ENCODE data around the gene APBA2.
"Not testable (repeated sequence)": the region's sequence is repeated elsewhere in the genome, so short reads cannot be mapped to it uniquely, and the experiment has no call there.

The APBA2 gene

DNA sequence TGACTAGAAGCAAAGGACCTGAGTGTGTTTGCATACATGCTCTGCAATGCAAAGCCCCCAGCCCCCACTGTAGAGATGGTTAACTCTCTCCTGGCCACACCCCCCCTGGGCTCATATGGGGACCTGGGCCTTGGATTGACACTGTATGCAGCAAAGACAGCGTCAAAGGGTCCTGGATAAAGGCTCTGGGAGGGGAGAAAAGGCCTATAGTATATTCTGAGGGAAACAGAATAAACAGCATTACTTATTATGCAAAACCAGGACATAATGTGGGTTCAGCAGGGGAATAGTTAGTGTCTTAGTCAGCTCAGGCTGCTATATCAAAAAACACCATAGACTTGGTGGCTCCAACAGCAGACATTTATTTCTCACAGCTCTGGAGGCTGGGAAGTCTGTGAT is 158.7 kb downstream of the APBA2 start:
- no peak for DNase-seq

- not testable (repeated sequence) for DNase-seq
Measured at GRCh38 chr15:29045161-29045560, 159.4 kb downstream of the APBA2 start.

GRCh38 chr15:29045717-29046116 is 159.9 kb downstream of the APBA2 start:
- DNase-seq = no peak

DNA sequence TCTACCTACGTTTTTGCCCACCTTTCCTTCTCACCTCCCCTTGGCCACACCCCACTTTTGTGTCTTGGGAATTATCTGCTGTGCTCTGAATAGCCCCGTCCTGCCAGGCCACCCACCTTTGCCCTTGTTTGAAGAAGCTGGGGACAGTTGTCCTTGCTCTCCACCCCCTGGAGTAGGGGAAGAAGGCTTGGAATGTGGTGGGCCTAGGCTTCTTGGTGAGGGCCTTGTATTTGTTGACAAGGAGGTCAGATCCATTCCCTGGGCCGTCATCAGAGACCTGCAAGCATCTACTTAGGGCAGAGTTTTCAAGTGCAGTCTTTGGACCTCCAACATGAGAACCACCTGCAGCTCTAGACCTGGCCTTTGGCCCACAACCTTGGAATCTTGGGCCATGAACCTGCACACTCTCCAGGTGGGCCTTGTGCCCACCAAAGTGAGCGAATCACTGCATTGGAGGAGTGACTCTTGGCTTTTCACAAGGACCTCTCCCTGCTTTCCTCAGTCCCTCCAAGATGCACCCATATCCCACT is 160.6 kb downstream of the APBA2 start:
- DNase-seq = no peak

DNA sequence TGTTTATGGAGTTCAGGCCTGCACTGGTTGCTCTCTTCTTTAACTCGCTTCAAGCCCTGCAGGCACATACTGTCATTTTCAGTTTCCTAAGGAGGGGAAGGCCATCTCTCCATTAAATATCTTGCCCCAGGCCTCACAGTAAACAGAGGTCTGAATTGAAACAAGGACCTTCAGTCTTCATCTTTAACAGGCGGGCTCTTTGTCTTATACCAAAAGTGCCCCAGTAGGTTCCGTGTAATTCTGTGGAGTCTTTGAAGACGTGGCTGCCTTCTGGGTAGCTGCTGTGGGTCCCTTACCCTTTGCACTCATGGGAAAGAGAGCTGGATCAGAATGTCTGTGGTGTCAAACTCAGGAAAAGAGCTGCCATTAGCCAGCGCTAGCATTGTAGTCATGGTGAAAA is 161.2 kb downstream of the APBA2 start:
- no peak for DNase-seq

GRCh38 chr15:29048011-29048410 is 162.2 kb downstream of the APBA2 start:
- DNase-seq = no peak

DNA sequence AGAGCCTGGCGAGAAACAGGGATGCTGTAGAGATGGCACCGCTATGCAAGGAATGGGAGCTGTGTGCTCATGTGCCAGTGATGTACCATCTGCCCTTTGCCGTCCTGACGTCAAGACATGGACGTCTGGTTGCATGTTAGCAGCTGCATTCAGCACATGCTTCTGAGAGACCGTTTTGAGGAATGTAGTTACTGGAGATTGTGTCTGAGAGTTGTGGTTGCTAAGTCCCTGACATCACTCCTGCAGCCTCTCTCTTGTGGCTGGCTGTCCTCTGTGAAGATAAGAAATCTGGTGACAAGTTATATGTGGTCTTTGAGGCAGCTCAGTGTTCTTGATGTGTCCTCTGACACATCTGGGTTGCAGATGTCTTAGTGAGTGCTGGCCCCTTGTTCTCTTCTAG is 165.1 kb downstream of the APBA2 start:
- DNase-seq = no peak

DNA sequence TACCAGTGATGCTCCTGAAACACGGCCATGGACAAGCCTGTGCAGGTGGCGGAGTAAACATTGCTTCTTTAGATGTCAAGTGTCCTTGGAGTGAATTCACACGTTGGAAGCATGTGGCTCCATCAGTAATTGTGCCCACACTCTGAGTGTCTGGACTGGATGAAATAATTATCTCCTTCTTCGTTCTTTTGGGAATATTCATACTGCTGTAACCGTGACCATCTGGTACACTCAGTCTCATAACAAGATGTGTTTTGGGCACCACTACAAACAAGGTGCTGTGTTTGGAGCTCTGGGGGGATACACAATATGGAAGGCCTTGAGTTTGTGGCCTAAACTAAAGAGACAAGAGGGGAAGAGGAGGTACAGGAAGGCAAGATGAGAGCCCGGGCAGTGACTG is 165.6 kb downstream of the APBA2 start:
- DNase-seq = no peak

GRCh38 chr15:29053006-29053405 is 167.2 kb downstream of the APBA2 start:
- DNase-seq = no peak

DNA sequence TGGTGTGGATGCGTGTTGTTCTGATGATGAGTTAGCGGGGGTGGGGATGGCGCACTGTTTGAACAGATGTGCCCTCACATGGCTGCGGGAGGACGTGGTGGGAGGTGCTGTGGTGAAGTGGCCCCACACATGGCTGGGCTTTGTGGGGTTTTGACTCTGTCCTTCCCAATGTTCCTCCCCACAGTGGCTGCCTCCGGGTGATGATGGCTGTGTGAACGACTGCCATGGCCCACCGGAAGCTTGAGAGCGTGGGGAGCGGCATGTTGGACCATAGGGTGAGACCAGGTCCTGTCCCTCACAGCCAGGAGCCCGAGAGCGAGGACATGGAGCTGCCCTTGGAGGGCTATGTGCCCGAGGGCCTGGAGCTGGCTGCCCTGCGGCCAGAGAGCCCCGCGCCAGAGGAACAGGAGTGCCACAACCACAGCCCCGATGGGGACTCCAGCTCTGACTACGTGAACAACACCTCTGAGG is 167.9 kb downstream of the APBA2 start:
- DNase-seq = no peak

- no peak for DNase-seq
Measured at GRCh38 chr15:29054171-29055045, 168.6 kb downstream of the APBA2 start.

- no peak for DNase-seq
Measured at GRCh38 chr15:29055876-29056275, 170.1 kb downstream of the APBA2 start.

GRCh38 chr15:29056839-29057450 is 171.2 kb downstream of the APBA2 start:
- DNase-seq = no peak

DNA sequence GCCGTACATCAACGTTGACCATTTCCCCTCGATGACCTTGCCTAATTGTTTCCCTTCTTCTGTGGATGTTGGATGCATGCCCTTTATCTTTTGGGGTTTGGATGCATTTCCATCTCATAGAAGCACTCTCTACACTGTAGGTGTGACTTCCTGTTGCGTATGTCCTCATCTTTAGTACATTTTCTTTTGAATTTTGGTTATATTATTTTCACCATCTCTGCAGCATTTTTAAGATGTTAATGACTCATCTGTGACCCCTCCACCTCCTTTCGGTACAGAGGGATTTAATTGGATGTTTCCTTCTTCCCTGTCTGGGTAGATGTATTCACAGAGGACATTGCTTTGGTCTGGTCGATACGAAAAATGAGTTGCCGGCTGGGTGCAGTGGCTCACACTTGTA is 172.1 kb downstream of the APBA2 start:
- no peak for DNase-seq

DNA sequence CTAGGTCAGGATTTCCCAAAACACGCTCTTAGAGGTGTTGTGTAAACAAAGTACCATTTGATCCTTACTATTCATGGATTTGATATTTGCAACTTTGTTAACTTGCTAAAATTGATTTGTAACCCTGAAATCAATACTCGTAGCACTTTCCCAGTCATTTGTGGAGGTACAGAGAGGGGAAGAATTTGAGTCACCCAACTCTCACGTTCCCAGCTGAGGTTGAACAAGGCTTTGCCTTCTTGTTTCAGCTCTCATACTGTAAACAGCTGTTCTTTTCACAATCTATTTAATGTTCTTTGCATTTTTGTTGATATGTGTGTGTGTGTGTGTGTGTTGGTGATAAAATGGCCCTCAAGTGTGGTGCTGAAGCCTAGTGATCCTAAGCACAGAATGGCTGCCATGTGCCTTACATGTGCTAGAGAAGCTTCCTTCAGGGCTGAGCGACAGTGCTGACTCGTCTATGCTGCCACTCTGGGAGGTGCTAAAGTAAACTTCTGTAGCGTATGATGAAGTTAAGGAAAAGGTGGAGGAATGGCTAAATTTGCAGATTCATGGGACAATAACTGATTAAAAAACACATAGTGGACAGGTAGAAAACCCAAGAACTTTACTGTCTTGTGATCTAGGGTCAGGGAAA is 173.2 kb downstream of the APBA2 start:
- DNase-seq = no peak

- DNase-seq = no peak
Measured at GRCh38 chr15:29059871-29060640, 174.3 kb downstream of the APBA2 start.

GRCh38 chr15:29061746-29062145 is 176.0 kb downstream of the APBA2 start:
- no peak for DNase-seq

GRCh38 chr15:29062179-29062591 is 176.4 kb downstream of the APBA2 start:
- DNase-seq = no peak

DNA sequence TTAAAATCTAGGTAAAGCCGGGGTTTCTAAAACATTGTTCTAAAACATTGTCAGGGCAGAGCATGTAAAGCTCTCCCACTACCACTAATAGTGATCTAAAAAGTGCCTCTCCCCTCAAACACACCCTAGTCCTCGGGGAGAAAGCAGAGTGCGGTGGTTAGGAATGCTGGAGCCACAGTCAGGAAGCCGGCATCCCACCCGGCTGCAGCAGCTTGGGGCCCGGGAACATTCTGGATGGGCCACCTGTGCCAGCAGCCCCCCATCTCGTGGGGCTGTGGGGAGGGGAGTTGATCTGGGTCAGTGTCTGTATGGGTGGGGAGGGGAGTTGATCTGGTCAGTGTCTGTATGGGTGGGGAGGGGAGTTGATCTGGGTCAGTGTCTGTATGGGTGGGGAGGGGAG is 176.9 kb downstream of the APBA2 start:
- DNase-seq = no peak

DNA sequence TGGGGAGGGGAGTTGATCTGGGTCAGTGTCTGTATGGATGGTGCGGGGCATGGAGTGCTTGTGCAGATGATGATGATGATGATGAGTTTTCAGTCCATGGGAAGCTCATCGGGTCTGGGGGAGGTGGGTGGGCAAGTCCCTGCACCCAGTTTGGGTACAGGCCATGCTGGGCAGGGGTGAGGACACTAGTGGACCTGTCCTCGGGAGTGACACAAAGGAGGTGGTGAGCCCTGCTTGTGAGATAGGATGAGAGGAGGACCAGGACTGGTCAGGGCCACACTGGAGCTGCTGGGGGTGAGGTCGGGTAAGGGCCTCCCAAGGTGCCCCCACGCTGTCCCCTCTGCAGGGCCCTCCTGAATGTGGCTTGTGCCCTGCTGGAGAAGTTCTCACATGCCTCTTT is 177.9 kb downstream of the APBA2 start:
- no peak for DNase-seq

DNA sequence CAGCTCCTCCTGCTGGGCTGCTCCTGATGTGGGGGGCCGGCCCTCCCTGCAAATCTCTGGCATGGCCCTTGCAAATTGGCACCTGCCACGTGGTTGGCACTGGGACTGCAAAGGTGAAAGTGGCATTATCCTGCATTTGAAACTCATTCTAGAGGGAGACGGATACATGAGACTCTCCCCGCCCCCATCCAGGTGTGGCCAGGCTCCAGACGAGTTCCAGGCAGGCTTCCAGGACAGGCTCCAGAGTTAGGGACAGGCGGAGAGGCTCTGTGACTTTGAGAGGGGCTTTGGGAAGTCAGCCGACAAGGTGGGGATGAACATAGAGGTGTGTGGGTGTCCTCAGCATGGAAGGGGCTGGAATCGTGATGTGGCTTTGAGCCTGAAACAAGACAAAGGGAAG is 178.5 kb downstream of the APBA2 start:
- no peak for DNase-seq

DNA sequence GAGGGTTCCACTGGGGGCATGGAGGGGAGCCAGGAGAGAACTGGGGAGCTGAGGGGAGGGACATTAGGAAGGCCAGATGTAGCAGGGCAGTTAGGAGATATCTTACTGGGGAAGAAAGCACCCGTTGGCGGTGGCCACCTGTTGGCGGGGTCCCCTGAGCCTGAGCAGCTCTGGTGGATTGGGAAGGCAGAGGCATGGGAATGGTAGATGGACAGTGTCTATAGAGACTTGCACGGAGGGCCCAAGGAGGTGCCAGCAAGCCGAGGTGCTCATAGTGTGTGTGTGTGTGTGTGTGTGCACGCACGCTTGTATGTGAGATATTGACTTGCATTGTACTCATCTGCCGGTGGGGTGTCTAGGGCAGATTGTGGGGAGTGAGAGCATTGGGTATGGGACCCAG is 179.0 kb downstream of the APBA2 start:
- DNase-seq = no peak

GRCh38 chr15:29065571-29065970 is 179.8 kb downstream of the APBA2 start:
- no peak for DNase-seq
